Skeletal muscle tissue (tissue), 4 donors: ENCODE data around the gene CMSS1. TPM values are rescaled to one million over a fixed set of nuclear protein-coding genes. Genes with fewer than 3 reads are reported as not detected.
"Not testable (repeated sequence)": the region's sequence is repeated elsewhere in the genome, so short reads cannot be mapped to it uniquely, and the experiment has no call there.

Experiments
- H3K27ac ChIP-seq: one replicate; pipeline ENCODE4 v1.7.0; 2013; ENCODE audit warnings: mild to moderate bottlenecking, low read depth, low read length, inconsistent platforms
- H3K27me3 ChIP-seq, 3 donors: one replicate each; pipeline ENCODE4 v1.7.0; 2013; ENCODE audit warnings: low read length in 3 of 3; ENCODE audit not compliant: control insufficient read depth in 3 of 3, insufficient read depth in 3 of 3
- H3K36me3 ChIP-seq, 3 donors: one replicate each; pipeline ENCODE4 v1.7.0; 2013; ENCODE audit warnings: low read length in 3 of 3; ENCODE audit not compliant: control insufficient read depth in 3 of 3, insufficient read depth in 3 of 3
- H3K4me1 ChIP-seq, 3 donors: one replicate each; pipeline ENCODE4 v1.7.0; 2013; ENCODE audit warnings: low read length in 3 of 3, mild to moderate bottlenecking in 3 of 3; ENCODE audit not compliant: control insufficient read depth in 3 of 3, insufficient read depth in 3 of 3
- H3K4me3 ChIP-seq, 3 donors: one replicate each; pipeline ENCODE4 v1.7.0; 2013; ENCODE audit warnings: low read length in 3 of 3
- H3K9ac ChIP-seq, 3 donors: one replicate each; pipeline ENCODE4 v1.7.0; 2013; ENCODE audit warnings: low read length in 3 of 3, mild to moderate bottlenecking in 3 of 3, moderate library complexity in 2 of 3, low read depth in 1 of 3
- H3K9me3 ChIP-seq, 3 donors: one replicate each; pipeline ENCODE4 v1.7.0; 2013; ENCODE audit warnings: low read length in 3 of 3; ENCODE audit not compliant: control insufficient read depth in 3 of 3
- total RNA-seq: library from RNA; depleted of rRNA; stranded (reverse); fragments of >200 nt; gene quantifications from one replicate; pipeline ENCODE4 v1.2.3, GENCODE V29; 2014
- donor health status: Osteomylitis.

The CMSS1 gene
- total RNA-seq, 1 donor from 2014 or later: 8.4 TPM

DNA sequence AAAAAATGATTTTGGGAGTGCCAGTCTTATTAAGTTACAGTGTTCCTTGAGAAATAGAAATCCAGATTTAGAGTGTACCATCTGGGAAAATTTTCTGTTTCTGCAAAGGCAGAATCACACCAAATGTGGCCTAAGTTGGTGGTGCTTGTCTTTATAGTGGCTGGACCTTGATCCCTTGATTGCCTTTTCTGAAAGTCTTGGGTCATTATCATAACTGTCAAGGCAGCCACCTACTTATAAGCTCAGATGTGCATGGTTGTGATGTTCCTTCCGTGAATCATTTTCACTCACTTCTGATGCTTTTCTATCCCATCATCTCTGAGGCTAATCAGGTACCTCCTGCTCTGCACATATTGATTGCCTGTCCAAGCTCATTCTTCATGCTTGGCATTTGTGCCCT is 20.1 kb downstream of the CMSS1 start:
- Histone ChIP-seq H3K4me1 (no peaks in the 10 kb centered on the region), H3K4me3 (no peak overlapping the region), H3K36me3 (no peaks in the 10 kb centered on the region), H3K27me3 (no peaks in the 10 kb centered on the region), H3K9ac (no peak overlapping the region), H3K27ac (no peak overlapping the region), H3K9me3 (no peaks in the 10 kb centered on the region)

DNA sequence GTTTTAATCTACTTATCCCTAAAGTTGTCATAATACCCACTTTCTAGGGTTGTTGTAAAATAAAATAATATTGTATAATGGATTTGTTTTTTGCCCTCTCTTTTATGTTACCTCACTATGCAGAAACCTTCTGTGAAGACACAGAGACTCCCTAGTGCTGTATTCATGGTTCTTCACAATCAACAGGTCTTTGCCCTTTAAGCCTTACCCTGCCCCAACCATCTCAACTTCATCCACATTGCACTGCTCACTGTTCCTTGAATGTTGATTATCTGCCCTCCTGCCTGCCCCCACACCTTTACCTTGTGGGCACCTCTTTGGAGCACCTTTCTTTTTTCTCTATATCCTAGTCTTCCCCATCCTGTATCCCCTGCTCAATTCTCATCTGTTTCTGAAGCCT is 21.1 kb downstream of the CMSS1 start:
- H3K27me3 ChIP-seq: no peaks in the 10 kb centered on the region
- peaks cover 3 to 6% (median 3%) of the 10 kb centered on the region in 3 donors for H3K4me1 ChIP-seq
- H3K4me3 ChIP-seq: no peak overlapping the region
- H3K36me3 ChIP-seq: no peaks in the 10 kb centered on the region
- H3K9me3 ChIP-seq: no peaks in the 10 kb centered on the region
- H3K27ac ChIP-seq: no peak overlapping the region
- no peak overlapping the region for H3K9ac ChIP-seq

DNA sequence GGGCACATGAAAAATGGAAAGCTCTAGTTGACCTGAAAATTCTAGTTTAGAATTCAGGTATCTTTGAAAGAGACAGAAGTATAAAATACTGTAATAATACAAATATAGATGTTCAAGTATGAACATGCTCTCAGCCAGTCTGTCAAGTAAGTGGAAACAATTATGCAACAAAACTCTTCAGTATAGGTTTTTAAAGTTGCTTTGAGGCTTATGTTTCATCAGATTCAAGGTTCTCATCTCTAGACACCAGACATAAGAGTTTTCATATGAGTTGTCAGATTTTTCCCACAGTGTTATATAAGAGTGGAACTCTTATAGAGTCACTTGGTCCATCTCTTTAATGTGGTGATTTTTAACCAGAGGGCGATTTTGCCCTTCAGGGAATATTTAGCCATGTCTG is 22.0 kb downstream of the CMSS1 start:
- Histone ChIP-seq H3K4me3 (no peak overlapping the region), H3K27me3 (no peaks in the 10 kb centered on the region), H3K36me3 (no peaks in the 10 kb centered on the region), H3K9me3 (no peaks in the 10 kb centered on the region), H3K4me1 (peaks cover 5 to 8% (median 8%) of the 10 kb centered on the region in 3 donors), H3K9ac (no peak overlapping the region), H3K27ac (no peak overlapping the region)

DNA sequence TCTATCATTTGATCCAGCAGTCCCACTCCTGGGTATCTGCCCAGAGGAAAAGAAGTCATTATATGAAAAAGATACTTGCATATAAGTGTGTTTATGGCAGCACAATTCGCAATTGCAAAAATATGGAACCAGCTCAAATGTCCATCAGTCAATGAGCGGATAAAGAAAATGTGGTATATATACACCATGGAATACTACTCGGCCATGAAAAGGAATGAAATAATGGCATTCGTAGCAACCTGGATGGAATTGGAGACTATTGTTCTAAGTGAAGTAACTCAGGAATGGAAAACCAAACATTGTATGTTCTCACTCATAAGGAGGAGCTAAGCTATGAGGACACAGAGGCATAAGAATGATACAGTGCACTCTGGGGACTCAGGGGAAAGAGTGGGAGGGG is 24.3 kb downstream of the CMSS1 start:
- H3K4me3 ChIP-seq, H3K9me3 ChIP-seq, H3K36me3 ChIP-seq, H3K27me3 ChIP-seq, H3K9ac ChIP-seq, H3K27ac ChIP-seq: not testable (repeated sequence)
- peaks cover 8 to 18% (median 9%) of the 10 kb centered on the region in 3 donors for H3K4me1 ChIP-seq

DNA sequence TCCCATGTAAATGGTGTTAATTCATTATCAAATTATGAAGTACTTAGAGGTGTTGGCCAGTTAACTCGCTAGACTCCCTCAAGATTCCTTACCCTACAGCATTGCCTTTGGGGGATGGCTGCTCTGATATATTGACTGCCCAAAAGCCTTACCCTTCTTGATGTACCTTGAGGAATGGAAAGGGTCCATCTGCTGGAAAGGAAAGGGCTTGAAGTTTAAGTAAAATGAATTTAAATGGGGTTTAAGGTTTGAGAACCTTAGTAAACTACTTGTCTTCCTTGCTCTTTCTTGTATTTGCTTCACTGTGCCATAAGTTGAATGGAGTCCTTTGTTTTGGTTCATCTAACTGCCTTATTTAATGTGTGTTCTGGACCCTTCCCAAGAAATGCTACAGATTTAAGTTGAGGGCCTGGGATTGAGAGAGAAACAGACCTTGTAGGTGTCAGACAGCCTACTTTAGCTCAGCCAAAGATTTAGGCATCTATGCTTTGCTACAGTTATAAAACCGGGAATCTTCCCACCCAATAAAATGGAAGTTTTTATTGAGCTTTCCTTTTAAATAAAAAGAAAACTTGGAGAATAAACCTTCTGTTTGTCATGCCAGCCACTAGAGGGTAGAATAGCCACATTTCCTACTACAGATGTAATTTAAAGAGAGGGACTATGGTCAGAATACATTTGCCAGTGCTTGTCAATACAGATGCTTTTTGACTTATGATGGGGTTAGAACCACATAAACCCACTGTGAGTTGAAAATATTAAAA is 25.3 kb downstream of the CMSS1 start:
- H3K9ac ChIP-seq: peak overlapping the region in 1 of 3 donors; percentile 10
- no peak overlapping the region for H3K4me3 ChIP-seq
- H3K9me3 ChIP-seq: no peaks in the 10 kb centered on the region
- peak overlapping the region; percentile 61 for H3K27ac ChIP-seq
- peaks cover 9 to 19% (median 10%) of the 10 kb centered on the region in 3 donors for H3K4me1 ChIP-seq
- H3K36me3 ChIP-seq: peaks cover 0 to 2% (median 0%) of the 10 kb centered on the region in 3 donors
- H3K27me3 ChIP-seq: no peaks in the 10 kb centered on the region

DNA sequence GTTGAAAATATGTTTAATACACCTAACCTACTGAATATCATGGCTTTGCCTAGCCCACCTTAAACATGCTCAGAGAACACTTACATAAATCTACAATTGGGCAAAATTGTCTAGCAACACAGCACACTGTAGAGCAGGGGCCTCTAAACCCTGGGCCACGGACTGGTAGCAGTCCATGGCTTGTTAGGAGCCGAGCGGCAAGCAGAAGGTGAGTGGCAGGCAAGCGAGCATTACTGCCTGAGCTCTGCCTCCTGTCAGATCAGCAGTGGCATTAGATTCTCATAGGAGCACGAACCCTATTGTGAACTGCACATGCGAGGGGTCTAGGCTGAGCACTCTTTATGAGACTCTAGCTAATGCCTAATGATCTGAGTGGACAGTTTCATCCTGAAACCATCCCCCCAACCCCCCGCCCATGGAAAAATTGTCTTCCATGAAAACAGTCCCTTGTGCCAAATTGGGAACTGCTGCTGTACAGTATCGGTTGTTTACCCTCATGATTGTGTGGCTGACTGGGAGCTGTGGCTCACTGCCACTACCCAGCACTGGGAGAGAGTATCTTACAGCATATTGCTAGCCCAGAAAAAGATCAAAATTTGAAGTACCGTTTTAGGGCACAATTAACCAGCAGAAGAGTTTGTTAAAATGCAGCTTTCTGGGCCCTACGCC is 26.1 kb downstream of the CMSS1 start:
- Histone ChIP-seq H3K4me1 (peaks cover 14 to 26% (median 17%) of the 10 kb centered on the region in 3 donors), H3K9me3 (no peaks in the 10 kb centered on the region), H3K4me3 (peak overlapping the region in 1 of 3 donors; percentile 11), H3K27ac (peak overlapping the region; percentile 61), H3K36me3 (peaks cover 1 to 8% (median 4%) of the 10 kb centered on the region in 3 donors), H3K9ac (peak overlapping the region; percentile 18 to 58 (median 35)), H3K27me3 (no peaks in the 10 kb centered on the region)

DNA sequence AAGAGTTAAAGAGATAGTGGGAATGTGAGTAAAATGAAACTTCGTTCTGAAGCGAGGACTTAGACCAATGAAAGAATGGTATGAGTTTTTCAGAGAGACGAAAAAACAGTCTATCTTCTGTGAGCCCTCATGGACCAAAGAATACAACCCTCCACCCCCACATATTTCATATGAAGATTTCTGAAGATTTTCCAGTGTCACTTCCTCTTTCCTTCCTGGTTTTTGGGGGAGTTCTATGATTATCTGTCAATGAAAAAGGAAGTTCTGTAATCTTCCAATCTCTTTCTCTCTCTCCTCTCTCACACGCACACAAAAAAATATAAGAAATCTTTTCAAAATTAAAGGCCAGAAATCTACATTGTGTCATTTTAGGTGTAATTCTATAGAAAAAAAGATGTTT is 27.7 kb downstream of the CMSS1 start:
- Histone ChIP-seq H3K36me3 (peaks cover 4 to 18% (median 5%) of the 10 kb centered on the region in 3 donors), H3K4me3 (no peak overlapping the region), H3K27ac (peak overlapping the region; percentile 73), H3K9ac (no peak overlapping the region), H3K9me3 (no peaks in the 10 kb centered on the region), H3K4me1 (peaks cover 14 to 26% (median 19%) of the 10 kb centered on the region in 3 donors), H3K27me3 (no peaks in the 10 kb centered on the region)

DNA sequence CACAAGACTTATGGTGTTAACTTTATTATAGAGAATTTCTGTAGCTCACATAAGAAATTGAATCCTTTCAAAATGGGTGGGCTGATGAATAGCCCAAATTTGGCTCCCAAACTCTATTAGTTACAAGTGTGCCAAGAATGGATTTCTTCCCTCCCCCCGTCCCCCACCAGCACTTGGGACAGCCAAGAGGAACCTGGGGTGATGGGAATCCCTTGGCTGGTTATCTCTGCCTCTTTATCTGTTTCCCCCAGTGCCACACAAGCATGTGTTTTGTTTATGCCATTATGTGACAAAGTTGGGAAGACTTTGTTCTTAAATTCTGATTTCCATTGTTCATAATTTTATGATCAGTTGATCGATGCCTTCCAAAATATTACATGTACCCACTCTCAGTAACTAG is 28.3 kb downstream of the CMSS1 start:
- Histone ChIP-seq H3K4me1 (peaks cover 14 to 26% (median 19%) of the 10 kb centered on the region in 3 donors), H3K4me3 (no peak overlapping the region), H3K9me3 (no peaks in the 10 kb centered on the region), H3K27me3 (no peaks in the 10 kb centered on the region), H3K9ac (no peak overlapping the region), H3K27ac (peak overlapping the region; percentile 73), H3K36me3 (peaks cover 5 to 24% (median 7%) of the 10 kb centered on the region in 3 donors)

DNA sequence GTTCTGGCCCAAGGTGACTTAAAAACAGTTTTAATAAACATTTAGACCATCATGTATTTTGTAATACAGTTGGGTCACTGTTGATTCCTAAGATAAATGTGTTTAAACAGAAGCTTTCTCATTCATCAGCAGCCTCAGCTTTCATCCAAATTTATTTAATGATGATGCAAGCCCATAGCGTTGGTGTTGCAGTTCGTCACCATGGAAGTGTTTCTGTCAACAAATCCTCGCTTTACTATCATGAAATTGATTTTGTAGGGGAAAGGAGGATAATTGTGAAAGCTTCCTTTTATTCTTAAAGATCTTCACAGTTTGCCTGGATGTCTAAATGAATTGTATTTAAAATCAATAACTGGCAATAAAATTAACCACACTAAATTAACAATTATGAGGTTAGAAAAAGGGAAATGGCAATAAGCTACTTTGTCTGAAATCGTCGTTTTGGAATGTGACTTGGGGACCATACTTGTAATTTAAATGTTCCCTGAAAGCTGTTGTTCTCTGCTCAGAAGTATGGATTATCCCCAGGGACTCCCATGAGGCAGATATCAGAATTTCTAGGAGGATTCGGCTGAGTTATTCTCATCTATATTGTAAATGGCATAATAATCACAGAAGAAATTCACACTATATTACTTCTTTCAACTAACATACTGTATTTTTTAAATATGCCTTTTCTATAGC is 29.0 kb downstream of the CMSS1 start:
- H3K27me3 ChIP-seq: no peaks in the 10 kb centered on the region
- H3K9ac ChIP-seq: no peak overlapping the region

More for the DNA sequence above, 29.0 kb downstream of the CMSS1 start:
- no peak overlapping the region for H3K4me3 ChIP-seq
- H3K9me3 ChIP-seq: no peaks in the 10 kb centered on the region
- peaks cover 5 to 24% (median 7%) of the 10 kb centered on the region in 3 donors for H3K36me3 ChIP-seq
- H3K4me1 ChIP-seq: peaks cover 14 to 26% (median 19%) of the 10 kb centered on the region in 3 donors
- H3K27ac ChIP-seq: peak overlapping the region; percentile 73
